ENCODE results near the gene NDUFV1.

DNA sequence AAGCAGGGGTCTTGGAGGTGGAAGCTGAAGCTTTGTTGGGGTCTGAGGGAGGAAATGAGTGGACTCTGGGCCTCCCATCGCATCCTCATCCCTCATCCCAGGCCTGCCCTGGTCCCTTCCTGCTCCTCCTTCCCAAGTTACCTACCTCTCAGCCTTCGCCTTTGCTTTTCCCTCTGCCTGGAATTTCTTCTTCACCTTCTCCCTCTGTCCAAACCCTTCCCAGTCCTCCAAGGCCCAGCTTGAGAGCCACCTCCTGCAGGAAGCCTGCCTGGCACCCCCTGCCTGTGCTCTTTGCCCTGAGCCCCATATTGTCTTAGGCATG is 25.1 kb downstream of the NDUFV1 start:
- no peak for TF ChIP-seq ZFX (IDR thresholded peaks at IDR 0.05)
- TF ChIP-seq, protein P1, sequence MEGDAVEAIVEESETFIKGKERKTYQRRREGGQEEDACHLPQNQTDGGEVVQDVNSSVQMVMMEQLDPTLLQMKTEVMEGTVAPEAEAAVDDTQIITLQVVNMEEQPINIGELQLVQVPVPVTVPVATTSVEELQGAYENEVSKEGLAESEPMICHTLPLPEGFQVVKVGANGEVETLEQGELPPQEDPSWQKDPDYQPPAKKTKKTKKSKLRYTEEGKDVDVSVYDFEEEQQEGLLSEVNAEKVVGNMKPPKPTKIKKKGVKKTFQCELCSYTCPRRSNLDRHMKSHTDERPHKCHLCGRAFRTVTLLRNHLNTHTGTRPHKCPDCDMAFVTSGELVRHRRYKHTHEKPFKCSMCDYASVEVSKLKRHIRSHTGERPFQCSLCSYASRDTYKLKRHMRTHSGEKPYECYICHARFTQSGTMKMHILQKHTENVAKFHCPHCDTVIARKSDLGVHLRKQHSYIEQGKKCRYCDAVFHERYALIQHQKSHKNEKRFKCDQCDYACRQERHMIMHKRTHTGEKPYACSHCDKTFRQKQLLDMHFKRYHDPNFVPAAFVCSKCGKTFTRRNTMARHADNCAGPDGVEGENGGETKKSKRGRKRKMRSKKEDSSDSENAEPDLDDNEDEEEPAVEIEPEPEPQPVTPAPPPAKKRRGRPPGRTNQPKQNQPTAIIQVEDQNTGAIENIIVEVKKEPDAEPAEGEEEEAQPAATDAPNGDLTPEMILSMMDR (conservative IDR thresholded peaks at IDR 0.05): no peak
